K562 (cell line): ENCODE results near the gene RPTOR. TPM values are rescaled to one million over a fixed set of nuclear protein-coding genes. Genes with fewer than 3 reads are reported as not detected.

ENCODE experiments used
- ATF4 ChIP-seq: fragments of 450-650 bp; formaldehyde crosslinking; IDR thresholded peaks from 2 replicates; pipeline ENCODE4 v1.4.0; 2022; ENCODE audit warnings: mild to moderate bottlenecking, moderate library complexity
- CSDE1 ChIP-seq, 2 experiments: fragments of 450-650 bp; IDR thresholded peaks; 2 replicates each; pipeline ENCODE4 v1.6.1; 2016; ENCODE audit warnings: mild to moderate bottlenecking in 1 of 2
- CXXC5 ChIP-seq: fragments of 250-450 bp; sonication (Bioruptor Pico); IDR thresholded peaks from 2 replicates; pipeline ENCODE4 v1.8.0; 2022; ENCODE audit warnings: inconsistent platforms, mild to moderate bottlenecking, moderate library complexity
- DMBX1 ChIP-seq: fragments of 250-450 bp; sonication (Bioruptor Pico); IDR thresholded peaks from 2 replicates; pipeline ENCODE4 v1.8.0; 2022; ENCODE audit warnings: inconsistent platforms, mild to moderate bottlenecking, moderate library complexity, borderline replicate concordance
- EP300 ChIP-seq: IDR thresholded peaks from 2 replicates; pipeline ENCODE4 v1.6.1; 2012; ENCODE audit warnings: low read length, improper control_type of control experiment
- FOS ChIP-seq: IDR thresholded peaks from 3 replicates; pipeline ENCODE4 v1.6.1; 2011; ENCODE audit not compliant: insufficient read length; ENCODE audit errors: extremely low read depth
- GATA2 ChIP-seq: sonication (generic); formaldehyde crosslinking; IDR thresholded peaks from 2 replicates; pipeline ENCODE4 v1.4.0; 2020; ENCODE audit warnings: mild to moderate bottlenecking, missing genetic modification reagents
- GTF2E2 ChIP-seq: fragments of 200-800 bp; sonication (Bioruptor generic); IDR thresholded peaks from 2 replicates; pipeline ENCODE4 v1.6.1; 2016; ENCODE audit warnings: missing genetic modification characterization, missing compliant biosample characterization
- HDAC3 ChIP-seq: fragments of 450-650 bp; IDR thresholded peaks from 2 replicates; pipeline ENCODE4 v1.6.1; 2018; ENCODE audit warnings: borderline replicate concordance, mild to moderate bottlenecking, moderate library complexity; ENCODE audit not compliant: partially characterized antibody
- KLF16 ChIP-seq: IDR thresholded peaks from 2 replicates; pipeline ENCODE4 v1.6.1; 2016; ENCODE audit warnings: antibody characterized with exemption
- LCOR ChIP-seq: sonication (generic); formaldehyde crosslinking; IDR thresholded peaks from 2 replicates; pipeline ENCODE4 v1.8.0; 2022; ENCODE audit warnings: mild to moderate bottlenecking, missing genetic modification reagents
- MAFF ChIP-seq: IDR thresholded peaks from 2 replicates; pipeline ENCODE4 v1.6.1; 2012; ENCODE audit warnings: low read length, improper control_type of control experiment
- MEF2A ChIP-seq: IDR thresholded peaks from 2 replicates; pipeline ENCODE4 v1.6.1; 2011; ENCODE audit warnings: low read depth, mild to moderate bottlenecking, low read length, moderate library complexity; ENCODE audit not compliant: control insufficient read depth
- MTA3 ChIP-seq: fragments of 450-650 bp; formaldehyde crosslinking; IDR thresholded peaks from 2 replicates; pipeline ENCODE4 v1.6.1; 2017; ENCODE audit warnings: mild to moderate bottlenecking, borderline replicate concordance
- TCF3 ChIP-seq: sonication (generic); formaldehyde crosslinking; IDR thresholded peaks from 2 replicates; pipeline ENCODE4 v1.4.0; 2020; ENCODE audit warnings: mild to moderate bottlenecking, missing genetic modification reagents
- ZBTB43 ChIP-seq: sonication (generic); formaldehyde crosslinking; IDR thresholded peaks from 2 replicates; pipeline ENCODE4 v1.8.0; 2023; ENCODE audit warnings: mild to moderate bottlenecking, missing genetic modification reagents
- ZNF263 ChIP-seq: sonication (generic); formaldehyde crosslinking; IDR thresholded peaks from 2 replicates; pipeline ENCODE4 v1.8.0; 2022; ENCODE audit warnings: mild to moderate bottlenecking, missing genetic modification reagents, borderline replicate concordance
- ZNF324 ChIP-seq: fragments of 250-450 bp; sonication (Bioruptor Pico); IDR thresholded peaks from 2 replicates; pipeline ENCODE4 v1.4.0; 2020; ENCODE audit warnings: mild to moderate bottlenecking
- ZNF395 ChIP-seq: fragments of 200-800 bp; sonication (Bioruptor generic); IDR thresholded peaks from 2 replicates; pipeline ENCODE4 v1.6.1; 2017; ENCODE audit warnings: missing genetic modification characterization, missing compliant biosample characterization
- polyA plus RNA-seq, 8 experiments: library from polyadenylated mRNA; depleted of rRNA in 4 of 8; stranded (reverse) in 5 of 8; unstranded in 3 of 8; fragments of >200 nt; fragmentation: Nextera tagmentation in 2 of 8; fragmentation: Illumina TruSeq in 1 of 8; extraction: Ambion mirVana in 2 of 8; extraction: Trizol in 1 of 8; gene quantifications; 2 replicates each; pipeline versions ENCODE4 v1.2.1 to v1.2.3, GENCODE V29; 2011 to 2014; ENCODE audit warnings: inconsistent platforms in 1 of 8, missing spikeins in 1 of 8
- total RNA-seq, 7 experiments: library from RNA; depleted of rRNA in 6 of 7; stranded (reverse); fragments of >200 nt in 6 of 7; fragmentation: Illumina TruSeq in 2 of 7; extraction: Trizol in 2 of 7; gene quantifications; 2 replicates each; pipeline versions ENCODE4 v1.2.1 to v1.2.3, GENCODE V29; 2011 to 2021; ENCODE audit warnings: low replicate concordance in 1 of 7
- TF ChIP-seq, protein P1 (sequence below): sonication (generic); formaldehyde crosslinking; IDR thresholded peaks from 2 replicates; pipeline ENCODE4 v1.8.1; 2023; ENCODE audit warnings: mild to moderate bottlenecking, missing genetic modification reagents

Gene RPTOR
- total and polyA plus RNA-seq, 9 of the 15 experiments (the other 6 are each of a cell fraction or from before 2014, with no cell fraction given): 0.24 to 54.1 (median 10.2) TPM

DNA sequence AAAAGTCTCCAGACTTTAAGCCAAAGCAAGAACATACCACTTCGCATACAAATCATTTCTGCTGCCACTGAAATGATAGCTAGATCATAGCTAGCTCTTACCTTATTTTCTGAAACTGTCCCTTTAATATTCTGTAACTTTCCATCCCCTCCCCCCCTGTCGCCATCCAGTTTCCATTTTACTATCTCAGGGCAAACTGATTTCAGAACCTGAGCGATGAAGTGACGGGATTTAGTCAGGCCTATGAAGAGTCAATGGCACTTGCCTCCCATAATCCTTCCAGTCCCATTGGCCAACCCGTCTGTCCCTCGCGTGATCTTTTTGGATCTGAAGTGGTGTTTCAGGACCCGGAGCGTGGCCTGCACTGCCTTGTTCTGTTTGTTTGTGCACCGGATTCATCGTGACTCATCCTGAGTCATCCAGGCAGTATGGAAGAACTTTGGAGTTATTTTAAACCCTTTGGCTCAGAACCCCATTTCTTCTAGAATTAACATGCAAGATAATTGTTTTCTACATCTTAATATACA, 247.2 kb downstream of the RPTOR start (continued):
- TF ChIP-seq, protein P1, sequence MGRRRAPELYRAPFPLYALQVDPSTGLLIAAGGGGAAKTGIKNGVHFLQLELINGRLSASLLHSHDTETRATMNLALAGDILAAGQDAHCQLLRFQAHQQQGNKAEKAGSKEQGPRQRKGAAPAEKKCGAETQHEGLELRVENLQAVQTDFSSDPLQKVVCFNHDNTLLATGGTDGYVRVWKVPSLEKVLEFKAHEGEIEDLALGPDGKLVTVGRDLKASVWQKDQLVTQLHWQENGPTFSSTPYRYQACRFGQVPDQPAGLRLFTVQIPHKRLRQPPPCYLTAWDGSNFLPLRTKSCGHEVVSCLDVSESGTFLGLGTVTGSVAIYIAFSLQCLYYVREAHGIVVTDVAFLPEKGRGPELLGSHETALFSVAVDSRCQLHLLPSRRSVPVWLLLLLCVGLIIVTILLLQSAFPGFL: no peak
- TF ChIP-seq LCOR (CRISPR knock-in tag) (no peak), GATA2 (CRISPR knock-in tag) (no peak), MEF2A (no peak), ZNF324 (no peak), TCF3 (CRISPR knock-in tag) (0 out of 2 replicates have a peak, but pooled peaks have one; percentile 7), ATF4 (CRISPR knock-in tag) (peak; percentile 48; the same call in 1 of the 2 replicates), EP300 (no peak; the same call in 1 of the 2 replicates), MAFF (peak; percentile 26; the same call in 1 of the 2 replicates), CXXC5 (CRISPR knock-in tag) (0 out of 2 replicates have a peak, but pooled peaks have one; percentile 37), FOS (peak; percentile 84), ZBTB43 (no peak), MTA3 (no peak; the same call in 1 of the 2 replicates), ZNF263 (CRISPR knock-in tag) (peak; percentile 25; the same call in 1 of the 2 replicates), GTF2E2 (tag) (no peak), HDAC3 (no peak), DMBX1 (peak; percentile 43; the same call in 1 of the 2 replicates), CSDE1 (IDR thresholded peaks at IDR 0.05) (no peak), ZNF395 (peak; percentile 80; the same call in 1 of the 2 replicates), KLF16 (no peak)
